GM19023 (cell line): ENCODE results near the gene SLC17A2.

Experiments used
- ATAC-seq: cut with Tn5 transposase; IDR thresholded peaks from one replicate; pipeline ENCODE4 v1.9.1; 2021; ENCODE audit warnings: mild to moderate bottlenecking, moderate library complexity; ENCODE audit not compliant: unreplicated experiment

SLC17A2 gene, protein sequence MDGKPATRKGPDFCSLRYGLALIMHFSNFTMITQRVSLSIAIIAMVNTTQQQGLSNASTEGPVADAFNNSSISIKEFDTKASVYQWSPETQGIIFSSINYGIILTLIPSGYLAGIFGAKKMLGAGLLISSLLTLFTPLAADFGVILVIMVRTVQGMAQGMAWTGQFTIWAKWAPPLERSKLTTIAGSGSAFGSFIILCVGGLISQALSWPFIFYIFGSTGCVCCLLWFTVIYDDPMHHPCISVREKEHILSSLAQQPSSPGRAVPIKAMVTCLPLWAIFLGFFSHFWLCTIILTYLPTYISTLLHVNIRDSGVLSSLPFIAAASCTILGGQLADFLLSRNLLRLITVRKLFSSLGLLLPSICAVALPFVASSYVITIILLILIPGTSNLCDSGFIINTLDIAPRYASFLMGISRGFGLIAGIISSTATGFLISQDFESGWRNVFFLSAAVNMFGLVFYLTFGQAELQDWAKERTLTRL

DNA sequence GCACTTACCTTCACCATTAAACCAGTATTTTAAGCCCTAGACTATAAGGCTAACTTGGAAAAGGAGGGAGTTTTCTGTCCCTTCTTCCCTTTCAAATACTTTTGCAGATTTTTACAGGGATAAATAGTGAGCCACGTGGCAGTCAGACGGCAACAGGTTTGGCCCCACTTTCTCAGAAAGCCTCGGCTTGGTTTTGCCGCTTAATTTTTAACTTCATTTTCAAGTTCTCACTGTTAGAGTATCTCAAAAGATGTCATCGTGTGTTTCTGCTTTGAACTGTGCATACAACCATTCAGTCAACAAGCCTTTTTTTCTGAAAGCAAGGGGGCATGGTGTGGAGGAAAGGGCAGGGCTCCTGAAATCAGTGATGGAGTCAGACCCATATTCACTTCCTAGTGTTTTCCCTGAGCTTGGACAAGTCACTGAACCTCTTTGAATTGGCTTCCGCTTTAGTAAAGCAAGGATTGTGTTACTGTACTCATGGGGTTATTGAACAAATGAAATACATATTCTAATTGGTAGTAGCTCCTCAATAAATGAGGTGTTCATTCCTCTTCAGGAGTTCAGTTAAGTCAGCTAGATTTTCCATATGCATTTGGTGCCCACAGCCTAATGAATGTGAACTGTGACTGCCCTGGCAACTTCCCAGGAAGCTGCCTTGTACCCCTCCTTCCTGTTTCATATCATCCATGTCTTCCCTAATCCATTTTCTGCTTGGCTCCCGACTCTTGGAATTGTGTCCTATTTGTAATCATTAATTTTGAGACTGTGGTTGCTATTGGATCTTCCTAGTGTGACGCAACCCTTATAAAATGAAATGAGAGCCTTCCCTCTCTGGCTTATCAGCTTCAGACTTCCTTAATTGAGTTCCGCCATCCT lies at the start of gene SLC17A2:
Gene SLC17A2 (minus strand): TSS at position 160 of the 879 bp plus-strand sequence. CDS start 4,895 bp downstream, outside the sequence.
- ATAC-seq: no peak

GRCh38 chr6:25975923-25976560 lies 45.6 kb upstream of the SLC17A2 start:
- no peak for ATAC-seq

DNA sequence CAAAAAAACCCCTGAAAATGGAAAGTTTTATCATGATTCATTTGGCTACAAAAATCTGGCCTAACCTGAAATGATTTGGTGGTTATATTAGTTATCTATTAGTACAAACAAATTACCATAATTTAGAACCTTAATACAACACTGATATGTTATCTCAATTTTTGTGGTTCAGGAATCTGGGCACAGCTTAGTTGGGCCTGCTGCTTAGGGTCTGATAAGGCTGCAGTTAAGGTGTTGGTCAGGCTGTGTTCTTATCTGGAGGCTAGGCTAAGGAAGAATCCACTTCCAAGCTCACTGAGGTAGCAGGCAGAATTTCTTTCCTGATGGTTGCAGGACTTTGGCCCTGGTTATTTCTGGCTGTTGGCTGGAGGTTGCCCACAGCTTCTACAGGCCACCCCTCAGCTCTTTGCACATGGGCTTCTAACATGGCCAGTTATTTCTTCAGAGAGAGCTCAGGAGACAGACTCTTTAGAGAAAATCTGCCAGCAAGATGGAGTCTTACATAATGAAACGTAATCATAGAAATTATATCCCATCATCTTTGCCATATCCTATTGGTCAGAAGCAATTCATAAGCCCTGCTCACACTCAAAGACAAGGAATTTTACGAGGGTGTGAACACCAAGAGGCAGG lies 43.5 kb upstream of the SLC17A2 start:
- ATAC-seq: no peak

GRCh38 chr6:25972902-25973301 lies 42.4 kb upstream of the SLC17A2 start:
- no peak for ATAC-seq

DNA sequence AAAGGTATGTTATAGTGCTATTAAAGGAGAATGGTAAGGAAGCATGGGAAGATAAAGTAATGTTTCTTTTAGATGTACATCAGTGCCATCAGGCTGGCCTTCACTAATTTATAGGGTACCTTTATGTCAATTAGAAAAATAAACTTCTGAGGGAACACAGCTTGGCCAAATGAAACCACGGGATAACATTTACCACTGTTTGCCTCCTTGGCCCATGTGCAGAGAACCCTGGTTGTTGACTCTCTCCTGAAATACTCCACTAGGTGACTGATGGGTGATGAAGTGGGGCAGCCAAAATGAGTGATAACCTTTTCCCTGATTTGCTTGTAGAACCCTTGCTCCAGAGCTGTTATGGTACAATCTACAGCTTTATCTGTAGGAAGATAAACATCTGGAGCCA lies 41.6 kb upstream of the SLC17A2 start:
- no peak for ATAC-seq

DNA sequence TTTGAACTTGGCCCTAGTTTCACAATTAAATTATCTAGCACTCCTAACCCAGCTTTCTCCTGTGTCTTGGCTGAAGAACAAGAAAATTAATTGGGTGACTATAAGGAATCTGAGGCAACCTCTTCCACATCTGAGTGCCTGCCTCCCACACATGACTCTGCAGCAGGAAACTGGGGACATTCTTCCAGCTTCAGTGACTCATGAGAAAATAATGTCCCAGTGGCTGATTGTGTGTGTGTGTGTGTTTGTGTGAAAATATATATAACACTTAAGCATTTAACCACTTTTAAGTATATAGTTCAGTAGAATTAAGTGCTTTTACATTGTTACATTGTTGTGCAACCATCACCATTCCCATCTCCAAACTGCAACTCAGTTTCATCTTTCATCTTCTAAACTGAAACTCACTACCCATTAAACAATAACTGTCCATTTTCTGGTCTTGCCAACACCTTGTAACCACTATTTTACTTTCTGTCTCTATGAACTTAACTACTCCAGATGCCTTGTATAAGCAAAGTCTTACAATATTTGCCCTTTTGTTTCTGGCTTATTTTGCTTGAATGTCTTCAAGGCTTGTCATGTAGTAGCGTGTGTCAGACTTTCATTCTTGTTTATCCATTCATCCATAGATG lies 40.8 kb upstream of the SLC17A2 start:
- ATAC-seq: no peak

GRCh38 chr6:25968769-25969168 lies 38.3 kb upstream of the SLC17A2 start:
- no peak for ATAC-seq

GRCh38 chr6:25966711-25967110 lies 36.2 kb upstream of the SLC17A2 start:
- ATAC-seq: no peak

- no peak for ATAC-seq
These were observed 34.6 kb upstream of the SLC17A2 start for GRCh38 chr6:25965058-25965457.

DNA sequence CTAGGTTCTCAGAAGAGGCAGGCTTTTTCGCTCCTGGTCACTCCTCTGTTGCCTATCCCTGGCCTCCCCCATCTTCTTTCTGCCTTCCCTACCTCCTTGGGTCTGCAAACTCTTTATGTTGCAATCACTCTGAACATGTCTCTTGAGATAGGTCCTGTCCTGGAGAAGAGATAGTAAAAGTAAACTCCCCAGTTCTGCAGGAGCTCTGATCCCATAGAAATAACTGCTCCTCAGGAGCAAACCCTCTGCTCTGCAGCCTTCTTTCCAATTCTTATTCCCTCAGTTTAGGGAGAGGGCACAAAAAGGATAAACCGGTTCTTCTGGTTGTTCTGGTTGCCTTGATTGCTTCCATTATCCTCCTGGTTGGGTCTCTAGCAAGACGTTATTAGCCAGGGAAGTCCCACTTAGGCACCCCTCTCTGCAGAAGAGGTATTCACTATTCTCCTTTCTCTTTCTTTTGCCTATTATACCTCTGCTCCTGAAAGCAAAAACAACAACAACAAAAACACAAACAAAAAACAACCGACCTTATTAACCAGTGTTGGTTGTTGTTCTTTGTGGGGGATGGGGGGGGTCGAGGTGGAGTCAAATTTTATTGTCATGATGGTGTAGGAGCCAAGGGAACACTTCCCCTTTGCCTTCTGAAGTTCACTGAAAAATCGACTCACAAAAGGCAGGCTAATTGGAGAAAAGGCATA lies 33.1 kb upstream of the SLC17A2 start:
- ATAC-seq: no peak

GRCh38 chr6:25962149-25963127 lies 31.9 kb upstream of the SLC17A2 start, which contains the start of gene TRIM38:
Gene TRIM38 (plus strand): TSS chr6:25962802. CDS start chr6:25966523, 3,721 bp downstream.
- peak; percentile 86 for ATAC-seq

DNA sequence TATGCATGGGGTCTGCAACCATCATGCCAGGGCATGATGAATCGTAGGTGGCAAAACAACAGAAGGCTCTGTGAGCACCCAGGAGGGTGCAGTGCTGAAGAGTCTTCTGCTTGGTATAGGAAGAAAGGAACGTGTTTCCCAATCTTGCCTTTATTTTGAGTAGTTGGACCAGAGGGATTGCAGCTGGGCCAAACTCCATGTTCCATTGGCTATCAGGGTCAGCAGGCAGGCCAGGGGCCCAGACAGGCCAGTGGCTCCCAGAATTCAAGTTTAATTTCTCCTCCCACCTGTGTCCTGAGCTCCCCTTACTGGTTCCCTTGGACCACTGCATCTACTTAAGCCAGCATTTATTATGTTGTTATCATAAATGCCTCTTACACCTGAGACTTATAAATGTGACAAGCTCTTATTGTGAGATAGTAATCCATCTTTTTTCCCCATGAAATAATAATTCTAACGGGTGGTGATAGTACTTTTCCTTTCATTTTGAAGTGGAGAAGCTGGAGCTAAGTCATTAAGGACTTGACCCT lies 31.2 kb upstream of the SLC17A2 start:
- no peak for ATAC-seq

DNA sequence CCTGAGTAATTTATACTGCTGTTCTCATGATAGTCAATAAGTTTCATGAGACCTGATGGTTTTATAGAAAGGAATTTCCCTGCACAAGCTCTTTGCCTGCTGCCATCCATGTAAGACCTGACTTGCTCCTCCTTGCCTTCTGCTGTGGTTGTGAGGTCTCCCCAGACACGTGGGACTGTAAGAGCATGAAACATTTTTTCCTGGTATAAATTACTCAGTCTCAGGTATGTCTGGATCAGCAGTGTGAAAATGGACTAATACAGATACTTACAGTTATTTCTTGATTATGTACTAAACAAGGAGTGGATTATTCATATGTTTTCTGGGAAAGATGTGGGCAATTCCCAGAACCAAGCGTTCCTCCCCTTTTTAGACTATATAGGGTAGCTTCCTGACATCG lies 30.2 kb upstream of the SLC17A2 start:
- no peak for ATAC-seq

GRCh38 chr6:25959890-25960536 lies 29.5 kb upstream of the SLC17A2 start:
- no peak for ATAC-seq

- ATAC-seq: no peak
These were observed 28.2 kb upstream of the SLC17A2 start for GRCh38 chr6:25958700-25959162.

DNA sequence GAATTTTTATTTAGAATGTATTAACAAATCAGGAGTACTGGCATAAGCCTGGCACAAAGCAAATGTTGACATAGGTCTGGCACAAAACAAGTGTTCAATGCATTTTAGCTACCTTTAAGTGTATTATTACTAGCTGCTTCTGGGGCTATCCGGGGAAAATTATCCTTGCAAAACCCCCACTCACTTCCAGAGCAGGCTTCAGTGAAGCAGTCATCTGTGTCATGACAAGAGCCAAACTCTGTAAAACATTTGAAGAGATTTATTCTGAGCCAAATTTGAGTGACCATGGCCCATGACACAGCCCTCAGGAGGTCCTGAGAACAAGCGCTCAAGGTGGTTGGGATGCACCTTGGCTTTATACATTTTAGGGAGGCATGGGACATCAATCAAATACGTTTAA lies 25.7 kb upstream of the SLC17A2 start:
- ATAC-seq: no peak

- ATAC-seq: no peak
These were observed 24.3 kb upstream of the SLC17A2 start for GRCh38 chr6:25954756-25955155.

GRCh38 chr6:25953733-25954132 lies 23.2 kb upstream of the SLC17A2 start:
- ATAC-seq: no peak
